Superior temporal gyrus (tissue), 1 donor: ENCODE results near the gene SNX18.
A peak's percentile ranks its signal among the peaks of the same experiment; 100 is the strongest.
"Not testable (repeated sequence)": the region's sequence is repeated elsewhere in the genome, so short reads cannot be mapped to it uniquely, and the experiment has no call there.

Source experiments
- DNase-seq: peaks from one replicate; pipeline ENCODE4 v3.0.0-alpha.2; 2016; ENCODE audit errors: extremely low spot score

SNX18 gene, protein sequence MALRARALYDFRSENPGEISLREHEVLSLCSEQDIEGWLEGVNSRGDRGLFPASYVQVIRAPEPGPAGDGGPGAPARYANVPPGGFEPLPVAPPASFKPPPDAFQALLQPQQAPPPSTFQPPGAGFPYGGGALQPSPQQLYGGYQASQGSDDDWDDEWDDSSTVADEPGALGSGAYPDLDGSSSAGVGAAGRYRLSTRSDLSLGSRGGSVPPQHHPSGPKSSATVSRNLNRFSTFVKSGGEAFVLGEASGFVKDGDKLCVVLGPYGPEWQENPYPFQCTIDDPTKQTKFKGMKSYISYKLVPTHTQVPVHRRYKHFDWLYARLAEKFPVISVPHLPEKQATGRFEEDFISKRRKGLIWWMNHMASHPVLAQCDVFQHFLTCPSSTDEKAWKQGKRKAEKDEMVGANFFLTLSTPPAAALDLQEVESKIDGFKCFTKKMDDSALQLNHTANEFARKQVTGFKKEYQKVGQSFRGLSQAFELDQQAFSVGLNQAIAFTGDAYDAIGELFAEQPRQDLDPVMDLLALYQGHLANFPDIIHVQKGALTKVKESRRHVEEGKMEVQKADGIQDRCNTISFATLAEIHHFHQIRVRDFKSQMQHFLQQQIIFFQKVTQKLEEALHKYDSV

DNA sequence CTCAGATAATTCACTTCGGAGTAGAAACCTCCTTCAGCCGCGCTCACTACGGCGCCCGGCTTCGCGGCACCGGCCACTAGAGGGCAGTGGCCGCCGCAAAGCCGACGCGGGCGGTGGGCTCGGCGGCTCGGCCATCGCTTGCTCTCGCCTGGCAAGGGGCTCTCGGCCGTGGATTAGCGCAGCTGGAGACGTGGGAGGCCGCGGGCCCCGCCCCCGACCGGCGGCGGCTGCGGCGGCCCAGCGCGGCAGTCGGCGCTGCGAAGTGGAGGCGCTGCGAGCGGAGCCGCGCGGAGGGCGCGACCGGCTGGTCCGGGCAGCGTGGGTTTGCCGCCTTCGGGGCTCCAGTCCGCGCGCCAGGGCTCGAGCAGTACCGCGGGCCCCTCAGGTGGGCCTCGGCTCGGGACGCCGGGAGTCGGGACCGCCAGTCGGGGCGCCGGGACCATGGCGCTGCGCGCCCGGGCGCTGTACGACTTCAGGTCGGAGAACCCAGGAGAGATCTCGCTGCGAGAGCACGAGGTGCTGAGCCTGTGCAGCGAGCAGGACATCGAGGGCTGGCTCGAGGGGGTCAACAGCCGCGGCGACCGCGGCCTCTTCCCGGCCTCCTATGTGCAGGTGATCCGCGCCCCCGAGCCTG, at the start of gene SNX18:
TSS of gene SNX18 (plus strand) at position 248 of the 634 bp plus-strand sequence. CDS start at position 442, 194 bp downstream.
- DNase-seq: peak; percentile 95

DNA sequence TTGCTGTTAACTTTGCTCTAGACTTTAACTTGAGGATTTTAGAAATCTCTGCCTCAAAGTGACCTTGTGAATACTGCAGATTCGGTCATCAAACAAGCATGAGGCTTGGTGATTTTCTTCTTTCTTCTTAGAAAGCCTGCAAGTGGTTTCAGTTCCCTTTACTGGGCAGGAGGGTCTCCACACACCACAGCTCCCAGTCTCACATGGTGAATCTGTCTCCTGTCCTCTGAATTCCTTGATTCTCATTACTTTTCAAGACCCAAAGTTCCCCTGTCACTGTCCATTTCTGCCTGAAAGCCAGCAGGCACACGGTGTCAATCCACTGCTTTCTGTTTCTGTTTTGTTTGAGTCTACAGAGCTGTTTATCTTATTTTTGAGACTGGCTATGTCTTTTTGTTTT, 47.9 kb upstream of the SNX18 start:
- DNase-seq: peak; percentile 17

DNA sequence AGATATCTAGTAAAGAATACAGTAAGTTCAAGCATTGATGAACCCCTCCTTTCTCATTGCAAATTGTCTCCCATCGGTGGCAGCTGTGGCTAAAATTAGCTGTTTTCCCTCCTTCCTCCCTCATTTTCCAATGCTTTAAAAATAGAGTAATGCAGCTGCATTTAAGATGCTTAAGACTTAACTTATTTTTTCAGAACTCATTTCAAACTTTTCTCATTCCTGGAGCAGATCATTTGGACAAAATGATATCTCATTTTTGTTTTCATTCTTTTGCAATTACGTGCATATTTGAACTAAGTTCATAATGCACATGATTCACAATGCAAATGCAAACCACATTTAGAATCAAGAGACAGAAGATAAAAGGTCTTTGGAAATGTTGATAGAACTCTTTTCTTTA, 47.4 kb upstream of the SNX18 start:
- no peak for DNase-seq

DNA sequence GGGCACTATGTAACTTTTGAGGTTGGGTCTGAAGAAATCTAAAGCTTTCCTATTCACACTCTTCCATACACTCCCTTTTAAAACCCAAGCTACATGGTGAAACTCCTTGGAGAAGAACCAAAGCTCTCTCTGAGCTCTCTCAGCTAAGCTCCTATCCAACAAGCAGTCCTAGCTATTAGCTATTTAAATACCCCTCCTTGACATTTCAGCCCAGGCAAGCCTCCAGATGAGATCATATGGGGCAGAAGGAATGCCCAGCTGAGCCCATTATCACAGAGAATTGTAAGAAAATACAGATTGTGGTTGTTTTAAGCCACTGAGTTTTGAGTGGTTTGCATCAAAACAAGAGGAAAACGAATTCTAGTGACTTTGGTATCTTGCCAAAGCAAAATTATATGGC, 46.9 kb upstream of the SNX18 start:
- DNase-seq: peak; percentile 8

DNA sequence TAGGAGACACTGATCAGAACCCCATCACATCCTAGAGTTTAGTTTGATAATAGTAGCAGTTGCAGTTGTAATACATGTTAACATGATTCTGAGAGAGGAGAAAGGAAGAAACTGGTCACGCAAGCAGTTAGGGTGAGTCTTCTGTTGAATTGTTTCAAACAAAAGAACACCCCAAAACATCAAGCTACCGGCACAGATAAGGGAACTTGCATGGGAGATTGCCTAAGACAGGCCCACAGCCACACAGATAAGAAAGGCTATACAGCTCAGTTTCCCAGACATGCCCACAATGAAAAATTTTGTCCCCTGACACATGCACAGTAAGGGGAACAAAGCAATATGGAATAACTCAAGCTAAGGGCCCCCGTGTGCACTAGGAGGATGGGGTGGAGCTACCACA, 46.2 kb upstream of the SNX18 start:
- DNase-seq: no peak

DNA sequence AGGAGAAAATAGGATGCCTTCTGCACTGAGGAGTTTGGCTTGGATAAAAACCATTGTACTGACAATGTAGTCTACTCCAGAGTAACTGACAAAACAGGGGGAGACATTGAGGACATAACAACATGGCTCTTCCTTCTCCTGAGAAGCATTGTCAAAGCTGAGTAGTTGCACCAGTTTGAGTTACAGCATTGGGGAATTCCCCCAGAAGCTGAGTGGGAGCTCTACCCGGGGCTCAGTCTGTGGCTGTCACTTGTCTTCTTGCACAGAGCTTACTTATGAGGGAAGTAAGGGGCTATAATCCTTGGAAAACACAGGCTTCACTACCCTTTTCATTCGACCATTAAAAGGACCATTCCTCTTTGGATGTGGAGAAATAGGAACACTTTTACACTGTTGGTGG, 40.9 kb upstream of the SNX18 start:
- no peak for DNase-seq

DNA sequence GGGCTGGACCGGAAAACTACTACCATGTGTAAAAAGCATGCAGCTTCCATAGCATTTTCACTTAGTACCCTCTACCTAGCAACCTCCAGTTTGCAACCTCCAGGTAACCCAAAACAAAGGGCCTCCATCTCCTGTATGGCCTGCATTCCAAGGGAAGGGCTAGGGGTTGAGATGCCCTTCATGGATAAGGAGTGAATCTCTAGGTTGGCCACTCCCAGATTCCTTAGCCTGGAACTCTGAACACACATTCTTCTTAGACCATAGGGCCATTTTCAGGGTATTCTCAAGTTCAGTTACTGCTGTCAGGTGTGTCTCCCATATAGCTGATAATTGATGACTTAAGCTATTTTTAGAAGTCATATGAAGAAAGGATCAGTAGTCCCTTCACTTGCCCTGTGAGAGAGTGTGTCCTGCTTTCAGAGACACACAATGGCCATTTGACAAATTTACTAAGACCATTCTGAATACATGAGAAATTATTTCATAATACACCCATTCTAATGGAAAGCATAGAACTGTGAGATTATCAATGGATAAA, 39.5 kb upstream of the SNX18 start:
- no peak for DNase-seq

DNA sequence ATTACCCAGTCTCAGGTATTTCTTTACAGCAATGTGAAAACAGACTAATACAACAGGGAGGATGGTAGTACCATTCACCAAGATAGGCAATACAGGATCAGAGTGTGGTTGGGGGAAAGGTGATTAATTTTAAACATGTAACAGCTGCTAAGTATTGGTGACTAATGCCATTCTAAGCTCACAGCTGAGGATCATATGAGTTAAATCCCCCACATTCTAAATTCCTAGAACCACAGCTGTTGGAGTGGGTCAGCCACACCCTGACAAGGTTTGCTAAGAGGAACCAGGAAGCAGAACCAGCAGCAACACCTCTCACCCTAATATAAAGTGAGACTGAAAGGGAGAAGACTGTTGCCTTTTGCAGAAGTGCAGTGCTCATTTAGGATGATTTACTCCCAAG, 37.3 kb upstream of the SNX18 start:
- no peak for DNase-seq

DNA sequence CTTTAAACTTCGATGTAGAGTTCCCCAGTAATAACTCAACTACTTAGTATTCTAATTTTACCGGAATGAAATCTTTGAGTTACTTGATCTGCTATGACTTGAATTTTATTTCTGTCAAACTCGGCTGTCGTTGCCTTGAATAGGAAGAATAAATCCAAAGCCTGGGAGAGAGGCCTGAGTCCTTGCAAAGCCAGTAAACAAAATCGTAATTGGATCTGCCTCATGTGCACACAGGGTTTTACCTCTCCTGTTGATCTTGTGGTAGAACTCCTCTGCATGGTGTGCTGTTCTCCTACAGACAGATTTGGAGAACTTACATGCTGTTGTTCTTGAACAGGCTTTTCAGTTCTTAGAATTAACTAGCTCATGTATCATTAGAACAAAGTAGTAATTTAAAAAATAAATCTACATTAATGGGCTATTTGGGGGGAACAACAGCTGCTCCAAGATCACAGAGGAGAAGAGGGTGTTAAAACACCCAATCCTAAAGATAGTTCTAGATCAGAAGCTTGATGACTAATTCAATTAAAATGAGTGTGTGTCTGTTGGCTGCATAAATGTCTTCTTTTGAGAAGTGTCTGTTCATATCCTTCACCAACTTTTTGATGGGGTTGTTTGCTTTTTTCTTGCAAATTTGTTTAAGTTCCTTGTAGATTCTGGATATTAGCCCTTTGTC, 33.2 kb upstream of the SNX18 start:
- DNase-seq: no peak

DNA sequence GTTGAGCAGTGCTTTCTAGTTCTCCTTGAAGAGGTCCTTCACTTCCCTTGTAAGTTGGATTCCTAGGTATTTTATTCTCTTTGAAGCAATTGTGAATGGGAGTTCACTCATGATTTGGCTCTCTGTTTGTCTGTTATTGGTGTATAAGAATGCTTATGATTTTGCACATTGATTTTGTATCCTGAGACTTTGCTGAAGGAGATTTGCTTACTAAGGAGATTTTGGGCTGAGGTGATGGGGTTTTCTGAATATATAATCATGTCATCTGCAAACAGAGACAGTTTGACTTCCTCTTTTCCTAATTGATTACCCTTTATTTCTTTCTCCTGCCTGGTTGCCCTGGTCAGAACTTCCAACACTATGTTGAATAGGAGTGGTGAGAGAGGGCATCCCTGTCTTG, 31.9 kb upstream of the SNX18 start:
- DNase-seq: not testable (repeated sequence)

DNA sequence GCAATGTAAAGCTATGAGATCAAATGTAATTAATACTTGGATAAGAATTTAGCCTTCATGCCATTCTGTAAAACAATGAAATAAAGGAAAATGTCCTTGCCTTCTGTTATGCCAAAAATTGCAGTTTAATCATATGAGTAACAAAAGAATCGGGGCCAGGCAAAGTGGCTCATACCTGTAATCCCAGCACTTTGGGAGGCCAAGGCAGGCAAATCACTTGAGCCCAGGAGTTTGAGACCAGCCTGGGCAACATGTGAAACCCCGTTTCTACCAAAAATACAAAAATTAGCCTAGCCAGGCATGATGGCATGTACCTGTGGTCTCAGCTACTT, 27.9 kb upstream of the SNX18 start:
- not testable (repeated sequence) for DNase-seq

DNA sequence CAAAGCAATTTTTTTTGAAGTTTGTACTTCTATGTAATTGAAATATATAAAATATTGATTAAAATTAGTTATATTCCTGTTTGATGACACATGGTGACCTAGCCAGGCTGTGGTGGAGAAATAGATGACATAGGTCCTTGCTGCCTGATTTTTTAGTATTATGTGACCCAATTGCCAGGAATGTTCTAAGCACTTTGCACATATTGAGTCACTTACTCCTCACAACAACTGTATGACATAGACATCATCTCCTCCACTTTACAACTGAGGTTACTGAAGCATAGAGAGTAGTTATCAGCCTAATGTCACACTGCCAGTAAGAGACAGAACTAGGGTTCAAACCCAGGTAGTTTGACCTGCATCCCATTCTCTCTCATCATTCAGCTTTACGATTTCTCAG, 26.2 kb upstream of the SNX18 start:
- DNase-seq: no peak

DNA sequence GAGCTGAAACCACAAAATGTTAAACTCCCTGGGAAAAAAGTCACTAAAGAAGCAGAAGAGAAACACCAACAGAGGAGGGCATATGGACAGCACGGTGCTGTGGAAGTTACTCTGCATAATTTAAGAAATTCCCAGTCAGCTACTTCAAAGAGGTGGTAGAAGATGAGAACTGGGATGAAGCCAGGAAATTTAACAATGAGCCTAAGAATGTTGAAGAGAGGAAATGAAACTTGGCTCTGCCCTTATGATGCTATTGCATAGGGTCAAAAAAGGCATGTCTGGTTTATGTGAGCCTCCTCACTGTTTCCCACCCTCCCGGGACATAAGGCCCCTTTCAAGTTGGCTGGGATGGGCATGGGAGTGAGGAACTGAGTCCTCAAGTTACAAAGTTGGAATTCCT, 25.4 kb upstream of the SNX18 start:
- no peak for DNase-seq

DNA sequence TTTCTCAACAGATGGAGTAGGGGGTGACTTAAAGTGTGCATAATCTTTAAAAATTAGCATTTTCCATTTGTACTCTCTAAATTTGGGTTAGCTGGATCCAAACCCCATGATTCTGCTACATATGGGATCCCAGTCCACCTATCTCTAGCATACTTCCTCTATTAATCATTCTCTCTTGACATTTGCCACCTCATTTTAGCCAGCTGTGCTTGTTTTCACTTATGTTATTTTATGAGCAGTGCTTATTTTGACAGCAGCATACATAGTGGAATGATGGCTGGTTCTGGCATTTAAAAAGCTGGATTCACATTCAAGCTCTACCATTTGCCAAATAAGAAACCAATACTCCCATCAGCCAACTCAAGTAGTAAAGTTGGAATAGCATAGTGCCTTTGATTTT, 22.5 kb upstream of the SNX18 start:
- DNase-seq: no peak

DNA sequence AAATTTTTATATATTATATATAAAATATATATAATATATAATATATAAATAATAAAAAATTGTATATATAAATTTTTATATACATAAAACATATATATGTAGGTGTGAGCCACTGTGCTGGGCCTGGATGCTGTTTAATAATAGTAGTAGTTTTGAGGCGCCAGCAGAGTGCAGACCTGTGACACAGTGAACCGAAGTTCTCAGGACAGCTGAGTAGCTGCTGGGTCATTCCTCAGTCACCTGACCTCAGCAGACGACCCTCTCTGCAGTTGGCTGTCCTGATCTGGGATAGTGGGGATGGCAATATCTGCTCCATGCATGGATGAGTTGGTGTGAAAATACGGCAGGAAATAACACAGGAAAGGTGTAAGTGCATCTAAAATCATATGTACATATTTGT, 3.3 kb upstream of the SNX18 start:
- no peak for DNase-seq

DNA sequence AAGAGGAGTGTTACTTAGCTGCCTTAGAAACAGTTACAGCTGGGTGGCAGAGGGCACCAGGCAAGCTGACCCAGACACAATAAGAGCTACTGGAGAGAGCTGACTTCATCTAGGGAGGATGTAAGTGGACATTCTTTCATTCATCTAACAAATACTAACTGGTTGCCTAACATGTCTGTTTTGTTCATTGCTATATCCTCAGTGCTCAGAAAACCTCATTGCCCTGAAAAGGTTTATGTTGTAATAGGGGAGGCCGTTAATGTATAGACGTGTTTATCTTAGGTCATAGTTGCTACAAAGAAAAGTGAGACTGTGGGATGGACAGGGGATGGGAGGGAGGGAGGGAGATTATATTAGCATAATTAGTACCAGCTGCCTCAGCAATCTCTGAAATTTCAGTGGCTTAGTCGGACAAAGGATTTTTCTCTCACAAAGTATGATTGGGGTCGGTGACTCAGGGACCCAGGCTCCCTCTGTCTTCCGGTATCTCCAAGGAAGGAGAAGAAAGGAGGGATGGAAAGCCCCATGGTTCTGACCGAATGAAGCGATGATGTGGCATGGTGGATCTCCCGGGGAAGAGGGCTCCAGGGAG, 2.6 kb upstream of the SNX18 start:
- no peak for DNase-seq

DNA sequence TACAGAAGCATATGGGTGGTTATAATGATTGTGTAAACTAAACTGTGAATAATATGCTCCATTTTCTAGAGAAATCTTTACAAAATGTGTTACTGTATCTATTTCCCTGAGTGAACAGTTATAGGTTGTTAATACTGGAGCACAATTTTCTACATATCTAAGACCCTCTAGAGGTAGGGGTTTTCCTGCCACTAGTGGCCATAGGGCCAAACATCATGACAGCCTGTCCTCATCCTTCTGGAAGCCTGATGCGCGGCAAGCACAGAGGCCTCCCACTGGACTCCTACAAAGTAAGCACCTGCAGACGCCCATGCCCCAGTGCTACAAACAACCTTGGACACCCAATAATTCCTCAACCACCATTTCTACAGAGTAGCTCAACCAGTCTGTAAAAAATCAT, 1.9 kb upstream of the SNX18 start:
- no peak for DNase-seq

DNA sequence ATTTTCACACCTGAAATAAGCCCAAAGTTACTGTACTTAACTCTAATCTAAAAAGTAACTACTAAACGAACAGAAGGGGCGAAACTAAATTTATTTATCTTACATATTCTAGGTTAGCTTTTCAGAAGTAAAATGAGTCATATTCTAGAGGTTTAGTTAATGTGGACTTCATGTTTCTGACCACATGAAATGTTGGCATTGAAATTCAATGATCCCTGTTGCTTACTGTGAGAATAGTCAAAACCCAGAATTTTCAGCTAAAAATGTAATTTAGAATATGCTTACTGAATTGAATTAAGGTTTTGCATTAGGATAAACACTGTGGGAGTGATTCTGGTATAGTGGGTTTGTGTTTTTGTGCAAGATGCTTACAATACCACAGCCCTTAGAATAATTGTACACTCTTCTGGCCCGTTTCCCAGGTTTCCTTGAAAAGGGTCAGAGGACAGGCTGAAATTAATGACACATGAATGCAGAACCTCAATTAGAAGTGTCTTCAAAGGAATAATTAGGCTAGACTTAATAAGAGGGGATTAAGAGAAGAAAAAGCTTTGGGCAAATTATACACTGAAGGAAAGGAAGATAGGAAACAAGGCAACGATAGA, 1.4 kb upstream of the SNX18 start:
- no peak for DNase-seq

DNA sequence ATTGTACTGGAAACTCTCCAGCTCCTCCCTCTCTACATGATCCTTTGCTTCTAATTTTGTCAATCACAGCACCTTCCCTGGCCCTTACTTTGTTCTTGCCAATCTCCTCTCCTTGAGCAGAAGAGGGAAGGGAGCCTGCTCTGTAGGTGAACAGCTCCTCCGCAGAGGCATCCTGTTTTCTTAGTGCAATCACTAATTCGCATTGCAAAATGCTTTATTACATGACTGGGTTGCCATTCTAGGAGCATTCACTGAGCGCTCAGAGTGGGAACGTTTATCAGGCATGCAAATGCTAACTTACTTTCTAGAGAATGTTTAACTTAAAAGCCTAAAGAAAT, 416 bp upstream of the SNX18 start:
- no peak for DNase-seq

DNA sequence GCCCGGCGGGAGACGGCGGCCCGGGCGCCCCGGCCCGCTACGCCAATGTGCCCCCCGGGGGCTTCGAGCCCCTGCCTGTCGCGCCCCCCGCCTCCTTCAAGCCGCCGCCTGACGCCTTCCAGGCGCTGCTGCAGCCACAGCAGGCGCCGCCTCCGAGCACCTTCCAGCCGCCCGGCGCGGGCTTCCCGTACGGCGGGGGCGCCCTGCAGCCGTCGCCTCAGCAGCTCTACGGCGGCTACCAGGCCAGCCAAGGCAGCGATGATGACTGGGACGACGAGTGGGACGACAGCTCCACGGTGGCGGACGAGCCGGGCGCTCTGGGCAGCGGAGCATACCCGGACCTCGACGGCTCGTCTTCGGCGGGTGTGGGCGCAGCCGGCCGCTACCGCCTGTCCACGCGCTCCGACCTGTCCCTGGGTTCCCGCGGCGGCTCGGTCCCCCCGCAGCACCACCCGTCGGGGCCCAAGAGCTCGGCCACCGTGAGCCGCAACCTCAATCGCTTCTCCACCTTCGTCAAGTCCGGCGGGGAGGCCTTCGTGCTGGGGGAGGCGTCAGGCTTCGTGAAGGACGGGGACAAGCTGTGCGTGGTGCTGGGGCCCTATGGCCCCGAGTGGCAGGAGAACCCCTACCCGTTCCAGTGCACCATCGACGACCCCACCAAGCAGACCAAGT, 723 bp downstream of the SNX18 start:
- DNase-seq: peak; percentile 35
